DOHH2 (cell line): ENCODE results near the gene RABEPK.

Experiments used
- H3F3A ChIP-seq: fragments of 200-600 bp; sonication (generic), shearing (Covaris generic); 2 replicates; pipeline ENCODE4 v1.6.0; 2016; ENCODE audit warnings: antibody characterized with exemption, mild to moderate bottlenecking; ENCODE audit not compliant: control insufficient read depth, insufficient read depth
- H3K27ac ChIP-seq: fragments of 200-600 bp; sonication (generic); 2 replicates; pipeline ENCODE4 v1.5.1; 2014; ENCODE audit warnings: low read depth, mild to moderate bottlenecking, low read length, moderate library complexity
- H3K27me3 ChIP-seq: fragments of 200-600 bp; sonication (generic); 2 replicates; pipeline ENCODE4 v1.6.1; 2014; ENCODE audit warnings: mild to moderate bottlenecking, low read length, mixed read lengths; ENCODE audit not compliant: control insufficient read depth
- H3K36me3 ChIP-seq: fragments of 200-600 bp; sonication (generic); 2 replicates; pipeline ENCODE4 v1.6.1; 2014; ENCODE audit warnings: mild to moderate bottlenecking, low read length, moderate library complexity, mixed read lengths; ENCODE audit not compliant: control insufficient read depth
- H3K4me1 ChIP-seq: fragments of 200-600 bp; sonication (generic); 2 replicates; pipeline ENCODE4 v1.6.1; 2014; ENCODE audit warnings: mild to moderate bottlenecking, low read length, mixed read lengths; ENCODE audit not compliant: control insufficient read depth
- H3K4me2 ChIP-seq: fragments of 200-600 bp; sonication (generic); 2 replicates; pipeline ENCODE4 v1.6.0; 2014; ENCODE audit warnings: mild to moderate bottlenecking, low read length, moderate library complexity
- H3K4me3 ChIP-seq: fragments of 200-600 bp; sonication (generic); 2 replicates; pipeline ENCODE4 v1.5.1; 2014; ENCODE audit warnings: mild to moderate bottlenecking, low read length, mixed read lengths
- H3K79me2 ChIP-seq: fragments of 200-600 bp; sonication (generic); 2 replicates; pipeline ENCODE4 v1.6.1; 2014; ENCODE audit warnings: mild to moderate bottlenecking, low read length, mixed read lengths; ENCODE audit not compliant: control insufficient read depth
- H3K9me2 ChIP-seq: fragments of 200-600 bp; sonication (generic); replicated peaks from 2 replicates; pipeline ENCODE4 v1.6.1; 2014; ENCODE audit warnings: mild to moderate bottlenecking, low read length, mixed read lengths; ENCODE audit not compliant: control insufficient read depth
- H3K9me3 ChIP-seq: fragments of 200-600 bp; sonication (generic); 2 replicates; pipeline ENCODE4 v1.6.1; 2014; ENCODE audit warnings: antibody characterized with exemption, low read length, mixed read lengths; ENCODE audit not compliant: control insufficient read depth, insufficient read depth
- H4K20me1 ChIP-seq: fragments of 200-600 bp; sonication (generic); 2 replicates; pipeline ENCODE4 v1.6.0; 2014; ENCODE audit warnings: low read depth, mild to moderate bottlenecking, antibody characterized with exemption, low read length, moderate library complexity; ENCODE audit not compliant: control insufficient read depth, insufficient read depth
- EZH2phosphoT487 ChIP-seq: fragments of 200-600 bp; sonication (generic); IDR thresholded peaks from 2 replicates; pipeline ENCODE4 v1.6.1; 2017; ENCODE audit warnings: borderline replicate concordance, mild to moderate bottlenecking, antibody characterized with exemption, low read length, moderate library complexity, mixed read lengths
- TF ChIP-seq, protein P1 (sequence below): fragments of 200-600 bp; sonication (generic); IDR thresholded peaks from one replicate; pipeline ENCODE4 v1.5.1; 2014; ENCODE audit warnings: antibody characterized with exemption, mild to moderate bottlenecking, low read depth, low read length; ENCODE audit not compliant: poor library complexity, severe bottlenecking

Gene RABEPK

DNA sequence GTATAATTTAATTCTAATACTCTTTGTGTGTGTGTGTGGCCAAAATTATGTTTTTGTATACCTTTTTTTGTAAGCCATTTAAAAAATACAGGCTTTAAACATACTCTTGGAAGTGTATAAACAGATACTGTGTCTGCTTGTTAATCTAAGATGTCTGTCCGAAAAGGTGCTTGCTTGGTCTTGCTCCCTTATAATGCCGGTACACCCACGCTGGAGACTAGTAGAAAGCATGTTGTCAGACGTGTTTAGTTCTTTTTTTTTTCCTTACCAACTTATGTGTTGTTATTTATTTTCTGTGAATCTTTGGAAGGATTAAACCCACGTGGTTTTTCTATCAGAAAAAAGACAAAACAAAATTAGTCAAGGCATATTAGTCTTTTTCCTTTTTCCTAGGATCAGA is 70.7 kb downstream of the RABEPK start:
- Histone ChIP-seq H3K4me3 (no peak overlapping the region), H3K36me3 (no peaks in the 10 kb centered on the region; the same call in 1 of the 2 replicates), H4K20me1 (no peaks in the 10 kb centered on the region), H3K27me3 (no peaks in the 10 kb centered on the region), H3K27ac (no peak overlapping the region), H3K4me1 (no peaks in the 10 kb centered on the region), H3K9me3 (no peaks in the 10 kb centered on the region), H3K9me2 (no peaks in the 10 kb centered on the region), H3K79me2 (peaks cover 92% of the 10 kb centered on the region), H3K4me2 (no peak overlapping the region), H3F3A (no peaks in the 10 kb centered on the region)
- TF ChIP-seq EZH2phosphoT487: no peak
- TF ChIP-seq, protein P1, sequence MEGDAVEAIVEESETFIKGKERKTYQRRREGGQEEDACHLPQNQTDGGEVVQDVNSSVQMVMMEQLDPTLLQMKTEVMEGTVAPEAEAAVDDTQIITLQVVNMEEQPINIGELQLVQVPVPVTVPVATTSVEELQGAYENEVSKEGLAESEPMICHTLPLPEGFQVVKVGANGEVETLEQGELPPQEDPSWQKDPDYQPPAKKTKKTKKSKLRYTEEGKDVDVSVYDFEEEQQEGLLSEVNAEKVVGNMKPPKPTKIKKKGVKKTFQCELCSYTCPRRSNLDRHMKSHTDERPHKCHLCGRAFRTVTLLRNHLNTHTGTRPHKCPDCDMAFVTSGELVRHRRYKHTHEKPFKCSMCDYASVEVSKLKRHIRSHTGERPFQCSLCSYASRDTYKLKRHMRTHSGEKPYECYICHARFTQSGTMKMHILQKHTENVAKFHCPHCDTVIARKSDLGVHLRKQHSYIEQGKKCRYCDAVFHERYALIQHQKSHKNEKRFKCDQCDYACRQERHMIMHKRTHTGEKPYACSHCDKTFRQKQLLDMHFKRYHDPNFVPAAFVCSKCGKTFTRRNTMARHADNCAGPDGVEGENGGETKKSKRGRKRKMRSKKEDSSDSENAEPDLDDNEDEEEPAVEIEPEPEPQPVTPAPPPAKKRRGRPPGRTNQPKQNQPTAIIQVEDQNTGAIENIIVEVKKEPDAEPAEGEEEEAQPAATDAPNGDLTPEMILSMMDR: no peak

DNA sequence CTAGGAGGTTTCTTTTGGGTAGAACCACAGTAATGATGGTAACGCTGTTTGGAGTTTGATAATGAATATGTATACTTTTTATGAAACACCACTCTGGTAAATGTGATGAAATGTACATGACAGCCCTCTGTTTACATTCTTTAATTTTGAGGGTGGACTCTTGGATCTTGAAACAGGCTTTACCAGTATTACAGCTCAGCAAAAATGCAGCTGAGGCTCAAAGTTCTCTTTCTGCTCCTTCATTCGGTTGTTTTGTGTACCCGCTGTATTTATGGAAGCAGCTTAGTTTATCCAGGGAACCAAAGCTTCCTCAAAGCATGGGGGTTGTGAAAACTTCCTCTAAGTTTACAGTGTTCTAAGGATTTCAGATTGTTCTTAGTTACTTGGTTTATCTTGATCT is 72.4 kb downstream of the RABEPK start:
- H3K4me2 ChIP-seq: no peak overlapping the region
- TF ChIP-seq, protein P1: no peak
- no peak for TF ChIP-seq EZH2phosphoT487
- no peaks in the 10 kb centered on the region for H3K9me2 ChIP-seq
- no peak overlapping the region for H3K27ac ChIP-seq
- no peaks in the 10 kb centered on the region for H3K4me1 ChIP-seq
- H3K36me3 ChIP-seq: no peaks in the 10 kb centered on the region; the same call in 1 of the 2 replicates
- no peaks in the 10 kb centered on the region for H3F3A ChIP-seq
- H3K9me3 ChIP-seq: no peaks in the 10 kb centered on the region
- H3K79me2 ChIP-seq: peaks cover 95% of the 10 kb centered on the region
- H3K27me3 ChIP-seq: no peaks in the 10 kb centered on the region
- H4K20me1 ChIP-seq: 0 out of 2 replicates have a peak, but pooled peaks cover 4% of the 10 kb centered on the region
- H3K4me3 ChIP-seq: no peak overlapping the region

DNA sequence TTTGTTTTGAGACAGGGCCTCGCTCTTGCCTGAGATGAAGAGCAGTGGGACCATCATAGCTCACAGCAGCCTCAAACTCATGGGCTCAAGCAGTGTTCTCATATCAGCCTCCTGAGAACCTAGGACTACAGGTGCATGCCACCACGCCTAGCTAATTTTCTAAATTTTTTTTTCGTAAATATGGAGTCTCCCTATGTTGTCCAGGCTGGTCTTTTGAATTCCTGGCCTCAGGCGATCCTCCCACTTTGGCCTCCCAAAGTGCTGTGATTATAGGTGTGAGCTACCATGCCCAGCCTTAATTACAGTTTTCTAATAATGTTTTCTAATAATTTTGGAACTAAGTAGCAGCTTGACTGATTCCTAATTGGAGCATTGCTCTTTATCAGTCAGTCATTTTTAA is 76.4 kb downstream of the RABEPK start:
- H3K36me3 ChIP-seq: no peaks in the 10 kb centered on the region
- H3K4me3 ChIP-seq: no peak overlapping the region
- no peaks in the 10 kb centered on the region for H3K9me2 ChIP-seq
- no peaks in the 10 kb centered on the region for H3K9me3 ChIP-seq
- H3F3A ChIP-seq: no peaks in the 10 kb centered on the region
- no peaks in the 10 kb centered on the region for H3K27me3 ChIP-seq
- peaks cover 90% of the 10 kb centered on the region for H3K79me2 ChIP-seq
- TF ChIP-seq EZH2phosphoT487: no peak
- TF ChIP-seq, protein P1: no peak
- no peak overlapping the region for H3K4me2 ChIP-seq
- H3K27ac ChIP-seq: no peak overlapping the region
- no peaks in the 10 kb centered on the region for H3K4me1 ChIP-seq
- 0 out of 2 replicates have a peak, but pooled peaks cover 4% of the 10 kb centered on the region for H4K20me1 ChIP-seq
